ENCODE results near the gene TP53BP2. TPM values are rescaled to one million over a fixed set of nuclear protein-coding genes. Genes with fewer than 3 reads are reported as not detected.
"Not testable (repeated sequence)": the region's sequence is repeated elsewhere in the genome, so short reads cannot be mapped to it uniquely, and the experiment has no call there.

TP53BP2 gene
- 100 to 1,000 TPM in 1 of 4 donors, 10 to 100 TPM in 3; 26.6 to 106 (median 43.8) TPM for total RNA-seq

- under 1% methylated on average over 18 of the region's 107 CpGs for WGBS
- peak within 1 kb of the TSS; percentile 96 to 100 (median 98) for H3K27ac ChIP-seq (replicated peaks in 1 of 4)
- peak; percentile 94 for DNase-seq (ENCODE audit: extremely low spot score)
- H3K4me1 ChIP-seq, result peaks cover 34 to 51% (median 43%) of the 10 kb centered on the region in 4 donors
- TF ChIP-seq POLR2AphosphoS5 (IDR thresholded peaks at IDR 0.05), result peak; percentile 73 to 95
- TF ChIP-seq EP300 (IDR thresholded peaks at IDR 0.05), result no peak
- peak; percentile 73 to 77 (median 75) for TF ChIP-seq CTCF (IDR thresholded peaks at IDR 0.05)
- peak; percentile 78 for TF ChIP-seq POLR2A (IDR thresholded peaks at IDR 0.05; ENCODE audit: low read depth)
- no peaks in the 10 kb centered on the region for H3K9me3 ChIP-seq
- no peaks in the 10 kb centered on the region for H3K36me3 ChIP-seq
- no peaks in the 10 kb centered on the region for H3K27me3 ChIP-seq
- peak within 1 kb of the TSS; percentile 88 to 98 (median 96) for H3K4me3 ChIP-seq
- intact Hi-C loops (cut with DNase I), result loop anchor here (5.0 to 10.0 kb wide), 2 partner anchors 34 to 71 kb away; no protein-coding TSS in a partner anchor
Measured at GRCh38 chr1:223845810-223846682, at the start of gene TP53BP2. Gene TP53BP2, minus strand, starts transcription at chr1:223845947. Its CDS starts 267 bp downstream, at chr1:223845680.

GRCh38 chr1:223890494-223890893 lies 44.7 kb upstream of the TP53BP2 start:
- WGBS, result 72% methylated on average over 4 of the region's 7 CpGs

GRCh38 chr1:223889319-223889718 lies 43.6 kb upstream of the TP53BP2 start:
- H3K9me3 ChIP-seq; intact Hi-C loops (cut with DNase I); H3K4me3 ChIP-seq; H3K27me3 ChIP-seq; H3K27ac ChIP-seq (replicated peaks in 1 of 4); DNase-seq (ENCODE audit: extremely low spot score); H3K36me3 ChIP-seq: not testable (repeated sequence)
- 100% methylated on average over 4 of the region's 4 CpGs for WGBS
- peaks cover 10 to 19% (median 14%) of the 10 kb centered on the region in 4 donors for H3K4me1 ChIP-seq

More at GRCh38 chr1:223890494-223890893, 44.7 kb upstream of the TP53BP2 start:
- peaks cover 10 to 19% (median 14%) of the 10 kb centered on the region in 4 donors for H3K4me1 ChIP-seq
- H3K27ac ChIP-seq (replicated peaks in 1 of 4); H3K4me3 ChIP-seq; intact Hi-C loops (cut with DNase I); DNase-seq (ENCODE audit: extremely low spot score); H3K9me3 ChIP-seq; H3K36me3 ChIP-seq; H3K27me3 ChIP-seq: not testable (repeated sequence)

GRCh38 chr1:223887747-223888418 lies 42.1 kb upstream of the TP53BP2 start:
- peak overlapping the region in 3 of 4 donors; percentile 16 to 39 (median 26) for H3K4me3 ChIP-seq
- peaks cover 10 to 19% (median 14%) of the 10 kb centered on the region in 4 donors for H3K4me1 ChIP-seq
- TF ChIP-seq POLR2AphosphoS5 (IDR thresholded peaks at IDR 0.05) (peak; percentile 71 to 81), EP300 (IDR thresholded peaks at IDR 0.05) (peak; percentile 56), CTCF (IDR thresholded peaks at IDR 0.05) (no peak)
- H3K36me3 ChIP-seq, result no peaks in the 10 kb centered on the region
- WGBS, result 22% methylated on average over 10 of the region's 12 CpGs
- H3K9me3 ChIP-seq, result no peaks in the 10 kb centered on the region
- no peaks in the 10 kb centered on the region for H3K27me3 ChIP-seq
- peak overlapping the region; percentile 47 to 81 (median 62) for H3K27ac ChIP-seq (replicated peaks in 1 of 4)
- intact Hi-C loops (cut with DNase I), result no loop called here
- no peak for DNase-seq (ENCODE audit: extremely low spot score)

GRCh38 chr1:223886516-223886921 lies 40.8 kb upstream of the TP53BP2 start:
- Histone ChIP-seq H3K27ac (replicated peaks in 1 of 4) (no peak overlapping the region), H3K27me3 (no peaks in the 10 kb centered on the region), H3K4me3 (no peak overlapping the region), H3K9me3 (no peaks in the 10 kb centered on the region), H3K36me3 (no peaks in the 10 kb centered on the region), H3K4me1 (peaks cover 10 to 19% (median 14%) of the 10 kb centered on the region in 4 donors)
- no peak for DNase-seq (ENCODE audit: extremely low spot score)
- 83% methylated on average over 4 of the region's 4 CpGs for WGBS
- TF ChIP-seq POLR2AphosphoS5 (IDR thresholded peaks at IDR 0.05) (no peak), CTCF (IDR thresholded peaks at IDR 0.05) (no peak), POLR2A (IDR thresholded peaks at IDR 0.05; ENCODE audit: low read depth) (no peak), EP300 (IDR thresholded peaks at IDR 0.05) (no peak)
- intact Hi-C loops (cut with DNase I), result no loop called here
